SK-N-SH treated with all-trans-retinoic acid at 6 μM for 48 hours (cell line): Measurements from ENCODE around the gene KLF11.
A peak's percentile ranks its signal among the peaks of the same experiment; 100 is the strongest.

Experiments
- ATAC-seq: fragments of 200-7000 bp; cut with Tn5 transposase; 3 replicates; pipeline ENCODE4 v1.9.1; 2020; ENCODE audit warnings: mild to moderate bottlenecking, moderate library complexity
- ARNTL ChIP-seq: fragments of 450-650 bp; formaldehyde crosslinking; IDR thresholded peaks from 2 replicates; pipeline ENCODE4 v1.5.0; 2020; ENCODE audit warnings: low read depth, mild to moderate bottlenecking, moderate library complexity, borderline replicate concordance
- BACH2 ChIP-seq: fragments of 250-450 bp; sonication (Bioruptor Pico); IDR thresholded peaks from 2 replicates; pipeline ENCODE4 v1.9.0; 2021; ENCODE audit warnings: mild to moderate bottlenecking, borderline replicate concordance
- CSDC2 ChIP-seq: fragments of 250-450 bp; sonication (Bioruptor Pico); IDR thresholded peaks from 2 replicates; pipeline ENCODE4 v1.5.0; 2020; ENCODE audit warnings: mild to moderate bottlenecking, moderate library complexity
- ESRRG ChIP-seq: fragments of 250-450 bp; sonication (Bioruptor Pico); IDR thresholded peaks from 2 replicates; pipeline ENCODE4 v1.6.1; 2021; ENCODE audit warnings: mild to moderate bottlenecking
- GLIS3 ChIP-seq: fragments of 250-450 bp; sonication (Bioruptor Pico); IDR thresholded peaks from 2 replicates; pipeline ENCODE4 v1.5.0; 2020; ENCODE audit warnings: mild to moderate bottlenecking, moderate library complexity
- ISL1 ChIP-seq: fragments of 250-450 bp; sonication (Bioruptor Pico); IDR thresholded peaks from 2 replicates; pipeline ENCODE4 v2.1.2; 2022; ENCODE audit warnings: mild to moderate bottlenecking, moderate library complexity
- OSR1 ChIP-seq: fragments of 250-450 bp; sonication (Bioruptor Pico); IDR thresholded peaks from 2 replicates; pipeline ENCODE4 v1.8.0; 2022; ENCODE audit warnings: moderate library complexity, mild to moderate bottlenecking, inconsistent platforms
- PPARA ChIP-seq: fragments of 250-450 bp; sonication (Bioruptor Pico); IDR thresholded peaks from 2 replicates; pipeline ENCODE4 v1.5.0; 2020; ENCODE audit warnings: mild to moderate bottlenecking, borderline replicate concordance
- SNAI2 ChIP-seq: fragments of 250-450 bp; sonication (Bioruptor Pico); IDR thresholded peaks from 2 replicates; pipeline ENCODE4 v1.5.0; 2020; ENCODE audit warnings: mild to moderate bottlenecking, moderate library complexity
- ZC3H10 ChIP-seq: fragments of 250-450 bp; sonication (Bioruptor Pico); IDR thresholded peaks from 2 replicates; pipeline ENCODE4 v1.5.1; 2021; ENCODE audit warnings: mild to moderate bottlenecking, moderate library complexity
- ZFP3 ChIP-seq: fragments of 250-450 bp; sonication (Bioruptor Pico); IDR thresholded peaks from 2 replicates; pipeline ENCODE4 v1.5.0; 2020; ENCODE audit warnings: mild to moderate bottlenecking, moderate library complexity
- ZNF565 ChIP-seq: fragments of 450-650 bp; formaldehyde crosslinking; conservative IDR thresholded peaks from 2 replicates; pipeline ENCODE4 v1.5.0; 2020; ENCODE audit warnings: low read depth, mild to moderate bottlenecking, moderate library complexity
- ZNF70 ChIP-seq: fragments of 450-650 bp; formaldehyde crosslinking; IDR thresholded peaks from 2 replicates; pipeline ENCODE4 v1.5.0; 2020; ENCODE audit warnings: mild to moderate bottlenecking, moderate library complexity
- TF ChIP-seq, protein P1 (sequence below): fragments of 250-450 bp; sonication (Bioruptor Pico); IDR thresholded peaks from 2 replicates; pipeline ENCODE4 v1.8.0; 2020; ENCODE audit warnings: mild to moderate bottlenecking, moderate library complexity, borderline replicate concordance
- TF ChIP-seq, protein P2 (sequence below): fragments of 250-450 bp; sonication (Bioruptor Pico); IDR thresholded peaks from 2 replicates; pipeline ENCODE4 v1.5.0; 2020; ENCODE audit warnings: mild to moderate bottlenecking, moderate library complexity
- TF ChIP-seq, protein P3 (sequence below): fragments of 250-450 bp; sonication (Bioruptor Pico); IDR thresholded peaks from 2 replicates; pipeline ENCODE4 v1.8.0; 2021; ENCODE audit warnings: low read depth, mild to moderate bottlenecking, moderate library complexity, borderline replicate concordance
- TF ChIP-seq, protein P4 (sequence below): fragments of 250-450 bp; sonication (Bioruptor Pico); IDR thresholded peaks from 2 replicates; pipeline ENCODE4 v1.5.1; 2021; ENCODE audit warnings: mild to moderate bottlenecking, moderate library complexity
- TF ChIP-seq, protein P5 (sequence below): fragments of 250-450 bp; sonication (Bioruptor Pico); IDR thresholded peaks from 2 replicates; pipeline ENCODE4 v1.5.1; 2020; ENCODE audit warnings: low read depth, mild to moderate bottlenecking, moderate library complexity

Gene KLF11

DNA sequence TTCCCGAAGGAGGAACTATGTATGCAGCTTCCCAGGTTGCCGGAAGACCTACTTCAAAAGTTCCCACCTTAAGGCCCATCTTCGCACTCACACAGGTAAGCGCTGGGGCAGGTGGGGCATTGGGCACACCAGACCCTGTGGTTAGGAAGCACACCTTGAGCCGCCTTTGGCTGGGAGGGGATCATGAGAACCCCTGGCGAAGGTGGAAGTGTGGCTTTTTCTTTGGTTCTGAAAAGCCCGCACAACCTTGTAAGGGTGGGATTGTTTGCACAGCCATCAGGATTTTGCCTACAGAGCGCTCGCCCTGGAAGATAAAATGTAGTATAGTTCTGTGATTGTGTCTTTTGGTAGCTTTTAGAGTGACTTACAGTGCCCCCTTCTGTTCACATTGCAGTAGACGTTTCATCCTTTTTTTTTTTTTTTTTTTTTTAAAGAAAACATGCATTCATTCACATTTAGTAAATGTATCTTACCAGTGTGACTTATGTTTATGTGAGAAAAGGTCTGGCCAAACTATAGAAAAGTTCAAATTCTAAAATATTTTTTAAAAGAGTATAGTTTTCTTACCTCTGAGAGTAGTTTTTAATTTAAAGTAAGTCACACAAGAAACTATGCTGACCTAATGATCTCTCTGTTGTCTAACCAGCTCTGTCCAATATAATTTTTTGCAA, 5.3 kb downstream of the KLF11 start:
- peak; percentile 74 for ATAC-seq
- TF ChIP-seq ESRRG (CRISPR knock-in tag) (no peak), ZNF565 (CRISPR knock-in tag) (no peak), ISL1 (CRISPR knock-in tag) (no peak), GLIS3 (CRISPR knock-in tag) (no peak), BACH2 (no peak), CSDC2 (no peak), ZC3H10 (CRISPR knock-in tag) (no peak), ARNTL (no peak), SNAI2 (CRISPR knock-in tag) (no peak), ZNF70 (CRISPR knock-in tag) (no peak), PPARA (no peak)
- TF ChIP-seq, protein P1, sequence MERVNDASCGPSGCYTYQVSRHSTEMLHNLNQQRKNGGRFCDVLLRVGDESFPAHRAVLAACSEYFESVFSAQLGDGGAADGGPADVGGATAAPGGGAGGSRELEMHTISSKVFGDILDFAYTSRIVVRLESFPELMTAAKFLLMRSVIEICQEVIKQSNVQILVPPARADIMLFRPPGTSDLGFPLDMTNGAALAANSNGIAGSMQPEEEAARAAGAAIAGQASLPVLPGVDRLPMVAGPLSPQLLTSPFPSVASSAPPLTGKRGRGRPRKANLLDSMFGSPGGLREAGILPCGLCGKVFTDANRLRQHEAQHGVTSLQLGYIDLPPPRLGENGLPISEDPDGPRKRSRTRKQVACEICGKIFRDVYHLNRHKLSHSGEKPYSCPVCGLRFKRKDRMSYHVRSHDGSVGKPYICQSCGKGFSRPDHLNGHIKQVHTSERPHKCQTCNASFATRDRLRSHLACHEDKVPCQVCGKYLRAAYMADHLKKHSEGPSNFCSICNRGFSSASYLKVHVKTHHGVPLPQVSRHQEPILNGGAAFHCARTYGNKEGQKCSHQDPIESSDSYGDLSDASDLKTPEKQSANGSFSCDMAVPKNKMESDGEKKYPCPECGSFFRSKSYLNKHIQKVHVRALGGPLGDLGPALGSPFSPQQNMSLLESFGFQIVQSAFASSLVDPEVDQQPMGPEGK (CRISPR knock-in tag) = no peak
- TF ChIP-seq, protein P2, sequence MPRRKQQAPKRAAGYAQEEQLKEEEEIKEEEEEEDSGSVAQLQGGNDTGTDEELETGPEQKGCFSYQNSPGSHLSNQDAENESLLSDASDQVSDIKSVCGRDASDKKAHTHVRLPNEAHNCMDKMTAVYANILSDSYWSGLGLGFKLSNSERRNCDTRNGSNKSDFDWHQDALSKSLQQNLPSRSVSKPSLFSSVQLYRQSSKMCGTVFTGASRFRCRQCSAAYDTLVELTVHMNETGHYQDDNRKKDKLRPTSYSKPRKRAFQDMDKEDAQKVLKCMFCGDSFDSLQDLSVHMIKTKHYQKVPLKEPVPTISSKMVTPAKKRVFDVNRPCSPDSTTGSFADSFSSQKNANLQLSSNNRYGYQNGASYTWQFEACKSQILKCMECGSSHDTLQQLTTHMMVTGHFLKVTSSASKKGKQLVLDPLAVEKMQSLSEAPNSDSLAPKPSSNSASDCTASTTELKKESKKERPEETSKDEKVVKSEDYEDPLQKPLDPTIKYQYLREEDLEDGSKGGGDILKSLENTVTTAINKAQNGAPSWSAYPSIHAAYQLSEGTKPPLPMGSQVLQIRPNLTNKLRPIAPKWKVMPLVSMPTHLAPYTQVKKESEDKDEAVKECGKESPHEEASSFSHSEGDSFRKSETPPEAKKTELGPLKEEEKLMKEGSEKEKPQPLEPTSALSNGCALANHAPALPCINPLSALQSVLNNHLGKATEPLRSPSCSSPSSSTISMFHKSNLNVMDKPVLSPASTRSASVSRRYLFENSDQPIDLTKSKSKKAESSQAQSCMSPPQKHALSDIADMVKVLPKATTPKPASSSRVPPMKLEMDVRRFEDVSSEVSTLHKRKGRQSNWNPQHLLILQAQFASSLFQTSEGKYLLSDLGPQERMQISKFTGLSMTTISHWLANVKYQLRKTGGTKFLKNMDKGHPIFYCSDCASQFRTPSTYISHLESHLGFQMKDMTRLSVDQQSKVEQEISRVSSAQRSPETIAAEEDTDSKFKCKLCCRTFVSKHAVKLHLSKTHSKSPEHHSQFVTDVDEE (CRISPR knock-in tag) = no peak
- TF ChIP-seq, protein P3, sequence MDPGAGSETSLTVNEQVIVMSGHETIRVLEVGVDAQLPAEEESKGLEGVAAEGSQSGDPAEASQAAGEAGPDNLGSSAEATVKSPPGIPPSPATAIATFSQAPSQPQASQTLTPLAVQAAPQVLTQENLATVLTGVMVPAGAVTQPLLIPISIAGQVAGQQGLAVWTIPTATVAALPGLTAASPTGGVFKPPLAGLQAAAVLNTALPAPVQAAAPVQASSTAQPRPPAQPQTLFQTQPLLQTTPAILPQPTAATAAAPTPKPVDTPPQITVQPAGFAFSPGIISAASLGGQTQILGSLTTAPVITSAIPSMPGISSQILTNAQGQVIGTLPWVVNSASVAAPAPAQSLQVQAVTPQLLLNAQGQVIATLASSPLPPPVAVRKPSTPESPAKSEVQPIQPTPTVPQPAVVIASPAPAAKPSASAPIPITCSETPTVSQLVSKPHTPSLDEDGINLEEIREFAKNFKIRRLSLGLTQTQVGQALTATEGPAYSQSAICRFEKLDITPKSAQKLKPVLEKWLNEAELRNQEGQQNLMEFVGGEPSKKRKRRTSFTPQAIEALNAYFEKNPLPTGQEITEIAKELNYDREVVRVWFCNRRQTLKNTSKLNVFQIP (CRISPR knock-in tag) = no peak
- TF ChIP-seq, protein P4, sequence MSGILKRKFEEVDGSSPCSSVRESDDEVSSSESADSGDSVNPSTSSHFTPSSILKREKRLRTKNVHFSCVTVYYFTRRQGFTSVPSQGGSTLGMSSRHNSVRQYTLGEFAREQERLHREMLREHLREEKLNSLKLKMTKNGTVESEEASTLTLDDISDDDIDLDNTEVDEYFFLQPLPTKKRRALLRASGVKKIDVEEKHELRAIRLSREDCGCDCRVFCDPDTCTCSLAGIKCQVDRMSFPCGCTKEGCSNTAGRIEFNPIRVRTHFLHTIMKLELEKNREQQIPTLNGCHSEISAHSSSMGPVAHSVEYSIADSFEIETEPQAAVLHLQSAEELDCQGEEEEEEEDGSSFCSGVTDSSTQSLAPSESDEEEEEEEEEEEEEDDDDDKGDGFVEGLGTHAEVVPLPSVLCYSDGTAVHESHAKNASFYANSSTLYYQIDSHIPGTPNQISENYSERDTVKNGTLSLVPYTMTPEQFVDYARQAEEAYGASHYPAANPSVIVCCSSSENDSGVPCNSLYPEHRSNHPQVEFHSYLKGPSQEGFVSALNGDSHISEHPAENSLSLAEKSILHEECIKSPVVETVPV (CRISPR knock-in tag) = no peak
- TF ChIP-seq, protein P5, sequence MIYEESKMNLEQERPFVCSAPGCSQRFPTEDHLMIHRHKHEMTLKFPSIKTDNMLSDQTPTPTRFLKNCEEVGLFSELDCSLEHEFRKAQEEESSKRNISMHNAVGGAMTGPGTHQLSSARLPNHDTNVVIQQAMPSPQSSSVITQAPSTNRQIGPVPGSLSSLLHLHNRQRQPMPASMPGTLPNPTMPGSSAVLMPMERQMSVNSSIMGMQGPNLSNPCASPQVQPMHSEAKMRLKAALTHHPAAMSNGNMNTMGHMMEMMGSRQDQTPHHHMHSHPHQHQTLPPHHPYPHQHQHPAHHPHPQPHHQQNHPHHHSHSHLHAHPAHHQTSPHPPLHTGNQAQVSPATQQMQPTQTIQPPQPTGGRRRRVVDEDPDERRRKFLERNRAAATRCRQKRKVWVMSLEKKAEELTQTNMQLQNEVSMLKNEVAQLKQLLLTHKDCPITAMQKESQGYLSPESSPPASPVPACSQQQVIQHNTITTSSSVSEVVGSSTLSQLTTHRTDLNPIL (CRISPR knock-in tag) = no peak

DNA sequence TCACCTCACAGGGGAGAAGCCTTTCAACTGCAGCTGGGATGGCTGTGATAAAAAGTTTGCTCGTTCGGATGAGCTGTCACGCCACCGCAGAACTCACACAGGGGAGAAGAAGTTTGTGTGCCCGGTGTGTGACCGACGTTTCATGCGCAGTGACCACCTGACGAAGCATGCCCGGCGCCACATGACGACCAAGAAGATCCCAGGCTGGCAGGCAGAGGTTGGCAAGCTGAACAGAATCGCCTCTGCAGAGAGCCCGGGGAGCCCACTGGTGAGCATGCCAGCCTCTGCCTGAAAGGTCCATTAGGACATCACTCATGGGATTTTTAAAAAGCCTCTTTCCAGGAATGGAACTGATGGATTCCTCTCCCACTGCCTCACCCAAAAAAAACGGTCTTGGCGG, 8.9 kb downstream of the KLF11 start:
- TF ChIP-seq OSR1 (CRISPR knock-in tag) (no peak), ZNF70 (CRISPR knock-in tag) (no peak), CSDC2 (no peak), PPARA (no peak), SNAI2 (CRISPR knock-in tag) (no peak), ZFP3 (no peak), ARNTL (no peak), GLIS3 (CRISPR knock-in tag) (no peak), ISL1 (CRISPR knock-in tag) (no peak), BACH2 (no peak)
- TF ChIP-seq, protein P3 (CRISPR knock-in tag) = no peak
- TF ChIP-seq, protein P1 (CRISPR knock-in tag) = no peak
- TF ChIP-seq, protein P5 (CRISPR knock-in tag) = no peak
- TF ChIP-seq, all 23 proteins: peak for 0

More for the DNA sequence above, 8.9 kb downstream of the KLF11 start:
- ATAC-seq = no peak
